ENCODE measurements around the gene TMEM130.

DNA sequence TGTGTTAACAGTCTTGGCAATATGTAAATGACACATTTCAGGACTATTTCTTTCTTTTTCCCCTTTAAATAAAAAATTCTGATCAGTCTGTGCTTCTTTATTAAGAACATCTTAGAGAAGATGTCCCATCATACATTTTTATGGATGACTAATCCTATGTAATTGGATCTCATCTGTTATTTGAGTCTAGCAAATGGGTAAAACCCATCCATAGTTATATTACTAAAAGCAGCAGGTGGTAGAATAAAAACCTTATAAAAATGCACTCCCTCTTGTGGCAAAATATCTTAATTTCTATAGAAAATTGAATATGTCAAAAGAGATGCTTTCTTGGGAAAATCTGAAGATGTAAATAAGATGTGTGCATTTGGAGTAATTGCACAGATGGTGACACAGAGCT, 43.8 kb upstream of the TMEM130 start:
- TF ChIP-seq POLR2A (IDR thresholded peaks at IDR 0.05) (no peak), POLR2AphosphoS5 (IDR thresholded peaks at IDR 0.05) (no peak), EP300 (IDR thresholded peaks at IDR 0.05) (no peak)
- TF ChIP-seq, protein P1, sequence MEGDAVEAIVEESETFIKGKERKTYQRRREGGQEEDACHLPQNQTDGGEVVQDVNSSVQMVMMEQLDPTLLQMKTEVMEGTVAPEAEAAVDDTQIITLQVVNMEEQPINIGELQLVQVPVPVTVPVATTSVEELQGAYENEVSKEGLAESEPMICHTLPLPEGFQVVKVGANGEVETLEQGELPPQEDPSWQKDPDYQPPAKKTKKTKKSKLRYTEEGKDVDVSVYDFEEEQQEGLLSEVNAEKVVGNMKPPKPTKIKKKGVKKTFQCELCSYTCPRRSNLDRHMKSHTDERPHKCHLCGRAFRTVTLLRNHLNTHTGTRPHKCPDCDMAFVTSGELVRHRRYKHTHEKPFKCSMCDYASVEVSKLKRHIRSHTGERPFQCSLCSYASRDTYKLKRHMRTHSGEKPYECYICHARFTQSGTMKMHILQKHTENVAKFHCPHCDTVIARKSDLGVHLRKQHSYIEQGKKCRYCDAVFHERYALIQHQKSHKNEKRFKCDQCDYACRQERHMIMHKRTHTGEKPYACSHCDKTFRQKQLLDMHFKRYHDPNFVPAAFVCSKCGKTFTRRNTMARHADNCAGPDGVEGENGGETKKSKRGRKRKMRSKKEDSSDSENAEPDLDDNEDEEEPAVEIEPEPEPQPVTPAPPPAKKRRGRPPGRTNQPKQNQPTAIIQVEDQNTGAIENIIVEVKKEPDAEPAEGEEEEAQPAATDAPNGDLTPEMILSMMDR (IDR thresholded peaks at IDR 0.05): no peak
